IMR-90 (cell line): ENCODE measurements around the gene CEP20. TPM values are rescaled to one million over a fixed set of nuclear protein-coding genes. Genes with fewer than 3 reads are reported as not detected.

Source experiments
- ATAC-seq: fragments of 200-7000 bp; cut with Tn5 transposase; 2 replicates; pipeline ENCODE4 v1.9.1; 2020; ENCODE audit warnings: low read depth, mild to moderate bottlenecking, moderate library complexity
- BruUV-seq: library from RNA; stranded (reverse); fragments of 400-500 nt; replicated peaks from 2 replicates; lab custom pipeline; 2021; lab: Mats Ljungman, UMichigan
- CTCF ChIA-PET: fragments of 300-600 bp; formaldehyde crosslinking; extraction: SDS; loops from one replicate; lab custom pipeline; 2021; ENCODE audit warnings: antibody characterized with exemption; lab: Yijun Ruan, JAX
- POLR2A ChIA-PET: fragments of 300-600 bp; sonication (Branson Sonifier 250); formaldehyde crosslinking; loops from one replicate; lab custom pipeline; 2022; ENCODE audit warnings: antibody characterized with exemption; ENCODE audit not compliant: unreplicated experiment; lab: Charles Lee
- DNase-seq: peaks from one replicate; pipeline ENCODE4 v3.0.0; 2013
- H2AFZ ChIP-seq: replicated peaks from 2 replicates; pipeline ENCODE3; 2013; ENCODE audit warnings: low read length, mild to moderate bottlenecking; ENCODE audit not compliant: poor library complexity
- H2AK5ac ChIP-seq: 2 replicates; pipeline ENCODE4 v1.6.1; 2013; ENCODE audit warnings: low read depth, low read length, inconsistent platforms
- H2AK9ac ChIP-seq: replicated peaks from 2 replicates; pipeline ENCODE3; 2013; ENCODE audit warnings: mild to moderate bottlenecking, low read depth, low read length, moderate library complexity; ENCODE audit not compliant: poor library complexity
- H2BK120ac ChIP-seq: 2 replicates; pipeline ENCODE4 v1.6.1; 2013; ENCODE audit warnings: low read depth, low read length, inconsistent platforms
- H2BK15ac ChIP-seq: 3 replicates; pipeline ENCODE4 v1.6.1; 2013; ENCODE audit warnings: low read depth, low read length, inconsistent platforms
- H2BK20ac ChIP-seq: 2 replicates; pipeline ENCODE4 v1.6.1; 2013; ENCODE audit warnings: low read depth, mild to moderate bottlenecking, inconsistent platforms, low read length, moderate library complexity
- H2BK5ac ChIP-seq: 2 replicates; pipeline ENCODE4 v1.6.1; 2013; ENCODE audit warnings: mild to moderate bottlenecking, low read depth, low read length, inconsistent platforms; ENCODE audit not compliant: poor library complexity, severe bottlenecking
- H3K14ac ChIP-seq: replicated peaks from 2 replicates; pipeline ENCODE4 v1.6.1; 2013; ENCODE audit warnings: low read depth, low read length, inconsistent platforms
- H3K18ac ChIP-seq: 2 replicates; pipeline ENCODE4 v1.6.1; 2013; ENCODE audit warnings: low read depth, low read length, control low read depth
- H3K23ac ChIP-seq: 2 replicates; pipeline ENCODE4 v1.6.1; 2013; ENCODE audit warnings: low read depth, low read length, inconsistent platforms
- H3K27ac ChIP-seq: 2 replicates; pipeline ENCODE4 v1.5.1; 2013; ENCODE audit warnings: mild to moderate bottlenecking, control low read depth, low read length; ENCODE audit not compliant: insufficient read depth
- H3K27me3 ChIP-seq: 2 replicates; pipeline ENCODE4 v1.6.1; 2013; ENCODE audit warnings: low read length; ENCODE audit not compliant: control insufficient read depth, insufficient read depth
- H3K36me3 ChIP-seq: 2 replicates; pipeline ENCODE4 v1.6.1; 2013; ENCODE audit warnings: low read length, mixed read lengths; ENCODE audit not compliant: control insufficient read depth, insufficient read depth
- H3K4ac ChIP-seq: 2 replicates; pipeline ENCODE4 v1.6.1; 2013; ENCODE audit warnings: low read depth, low read length, inconsistent platforms
- H3K4me1 ChIP-seq: 2 replicates; pipeline ENCODE4 v1.6.1; 2013; ENCODE audit warnings: low read length, mixed read lengths; ENCODE audit not compliant: control insufficient read depth, insufficient read depth
- H3K4me2 ChIP-seq: 2 replicates; pipeline ENCODE4 v1.6.1; 2013; ENCODE audit warnings: low read depth, mild to moderate bottlenecking, control low read depth, low read length, moderate library complexity
- H3K4me3 ChIP-seq: 2 replicates; pipeline ENCODE4 v1.5.1; 2013; ENCODE audit warnings: low read depth, mild to moderate bottlenecking, control low read depth, low read length, moderate library complexity; ENCODE audit not compliant: insufficient read depth
- H3K56ac ChIP-seq: 2 replicates; pipeline ENCODE4 v1.6.1; 2013; ENCODE audit warnings: low read length, inconsistent platforms; ENCODE audit not compliant: insufficient read depth; ENCODE audit errors: extremely low read depth
- H3K79me1 ChIP-seq, 2 experiments: 2 replicates each; pipeline ENCODE4 v1.6.1; 2013; ENCODE audit warnings: low read length in 2 of 2, inconsistent platforms in 1 of 2, low read depth in 1 of 2
- H3K9ac ChIP-seq: 2 replicates; pipeline ENCODE4 v1.6.1; 2013; ENCODE audit warnings: low read depth, low read length, control low read depth
- H3K9me1 ChIP-seq: 2 replicates; pipeline ENCODE4 v1.6.1; 2013; ENCODE audit warnings: low read length, inconsistent platforms; ENCODE audit not compliant: insufficient read depth
- H3K9me3 ChIP-seq: 2 replicates; pipeline ENCODE4 v1.6.1; 2013; ENCODE audit warnings: low read length; ENCODE audit not compliant: control insufficient read depth, insufficient read depth
- H4K20me1 ChIP-seq: 2 replicates; pipeline ENCODE4 v1.6.1; 2013; ENCODE audit warnings: low read length, inconsistent platforms; ENCODE audit not compliant: insufficient read depth
- H4K5ac ChIP-seq: 2 replicates; pipeline ENCODE4 v1.6.1; 2013; ENCODE audit warnings: mild to moderate bottlenecking, low read depth, low read length, control low read depth
- H4K8ac ChIP-seq, 2 experiments: 2 replicates each; pipeline ENCODE4 v1.6.1; 2013; ENCODE audit warnings: low read depth in 2 of 2, low read length in 2 of 2, control low read depth in 1 of 2, inconsistent platforms in 1 of 2
- H4K91ac ChIP-seq: 2 replicates; pipeline ENCODE4 v1.6.1; 2013; ENCODE audit warnings: low read depth, low read length, inconsistent platforms; ENCODE audit not compliant: insufficient read depth
- MAZ ChIP-seq: IDR thresholded peaks from 2 replicates; pipeline ENCODE4 v1.6.1; 2012; ENCODE audit warnings: low read depth, mild to moderate bottlenecking, low read length, improper control_type of control experiment, moderate library complexity, borderline replicate concordance
- USF2 ChIP-seq: fragments of 150-350 bp; IDR thresholded peaks from 2 replicates; pipeline ENCODE4 v1.6.1; 2017; ENCODE audit warnings: mild to moderate bottlenecking, antibody characterized with exemption, low read length, low read depth
- WGBS, 2 experiments: methylation state at CpG; one replicate each; pipeline versions ENCODE4 v1.1.5 to v1.1.7; 2013; ENCODE audit warnings: missing lambda C conversion rate in 2 of 2; ENCODE audit not compliant: insufficient read length in 1 of 2; ENCODE audit errors: extremely low coverage in 2 of 2; 5-methylcytosine and 5-hydroxymethylcytosine counted together
- dilution Hi-C: fragments of 300-500 bp; cut with HindIII; formaldehyde crosslinking; loops from one replicate; pipeline ENCODE4 v1.14.3; 2018; ENCODE audit warnings: low sequenced_read_pairs; ENCODE audit not compliant: unreplicated experiment
- in situ Hi-C: fragments of 300-500 bp; cut with MboI; formaldehyde crosslinking; loops from 3 replicates; pipeline ENCODE4 v1.14.3; 2019; ENCODE audit warnings: low sequenced_read_pairs, inconsistent platforms, mixed read lengths
- intact Hi-C: fragments of 100-400 bp; cut with micrococcal nuclease; formaldehyde crosslinking; loops from 2 replicates; pipeline ENCODE4 v1.10.0; 2022
- polyA plus RNA-seq, 3 experiments: library from polyadenylated mRNA; depleted of rRNA; stranded (reverse); fragments of >200 nt; gene quantifications; 2 replicates each; pipeline ENCODE4 v1.2.3, GENCODE V29; 2012; ENCODE audit warnings: low replicate concordance in 1 of 3
- total RNA-seq: library from RNA; depleted of rRNA; stranded (reverse); fragments of >200 nt; gene quantifications from 2 replicates; pipeline ENCODE4 v1.2.3, GENCODE V29; 2012

CEP20 gene
- total and polyA plus RNA-seq, 2 of the 4 experiments (the other 2 are of a cell fraction) = 28.8 to 40.1 TPM

GRCh38 chr16:15865742-15866141 lies 22.7 kb downstream of the CEP20 start:
- Histone ChIP-seq H3K23ac (no peak overlapping the region), H3K4me2 (no peak overlapping the region), H3K14ac (no peak overlapping the region), H3K56ac (no peak overlapping the region), H2BK5ac (peak overlapping the region; percentile 82), H4K8ac (peak overlapping the region; percentile 10 to 84; a peak in 1 of 4 replicates), H3K36me3 (peaks cover 9% of the 10 kb centered on the region), H3K27ac (peak overlapping the region; percentile 98; the same call in 1 of the 2 replicates), H2AFZ (no peak overlapping the region), H4K20me1 (no peaks in the 10 kb centered on the region), H3K4me3 (no peak overlapping the region), H3K4me1 (peaks cover 9% of the 10 kb centered on the region), H2BK120ac (no peak overlapping the region), H3K79me1 (peaks cover 0 to 5% of the 10 kb centered on the region in 2 experiments; a peak in 2 of 4 replicates), H3K18ac (no peak overlapping the region), H3K27me3 (no peaks in the 10 kb centered on the region), H3K9me3 (no peaks in the 10 kb centered on the region), H2AK5ac (no peak overlapping the region), H2BK15ac (no peak overlapping the region), H4K5ac (no peak overlapping the region), H3K4ac (peak overlapping the region; percentile 84; the same call in 1 of the 2 replicates), H3K9me1 (peaks cover 5% of the 10 kb centered on the region; the same call in 1 of the 2 replicates), H3K9ac (no peak overlapping the region), H4K91ac (no peak overlapping the region), H2AK9ac (no peak overlapping the region), H2BK20ac (no peak overlapping the region)
- in situ Hi-C loops = no loop called here
- ChIA-PET CTCF (no interaction called here), POLR2A (no interaction called here)
- no CpG with 5 or more reads among the region's 7 CpGs for WGBS, 2 experiments
- intact Hi-C loops = loop anchor here (5.0 kb wide), 1 partner anchor 262 kb away; no protein-coding TSS in a partner anchor
- BruUV-seq = no TSS peak
- 0 out of 2 replicates have a peak, but pooled peaks have one; percentile 19 for TF ChIP-seq USF2
- no peak for TF ChIP-seq MAZ
- dilution Hi-C loops = no loop called here
- ATAC-seq (peak; percentile 56), DNase-seq (peak; percentile 73)
